HG02840 (cell line): ENCODE results near the gene GRAP2.

Source experiments
- ATAC-seq: cut with Tn5 transposase; IDR thresholded peaks from one replicate; pipeline ENCODE4 v1.9.1; 2021; ENCODE audit warnings: mild to moderate bottlenecking, moderate library complexity, moderate number of reproducible peaks; ENCODE audit not compliant: unreplicated experiment, low FRiP score

GRAP2 gene

GRCh38 chr22:39920134-39920743 is 19.4 kb downstream of the GRAP2 start:
- ATAC-seq, result no peak

GRCh38 chr22:39923696-39924095 is 22.8 kb downstream of the GRAP2 start:
- ATAC-seq, result no peak

- no peak for ATAC-seq
Observed at GRCh38 chr22:39924286-39924685, 23.4 kb downstream of the GRAP2 start.

GRCh38 chr22:39925273-39925672 is 24.4 kb downstream of the GRAP2 start:
- no peak for ATAC-seq

- ATAC-seq, result no peak
Observed at GRCh38 chr22:39925909-39926679, 25.2 kb downstream of the GRAP2 start.

GRCh38 chr22:39926753-39927152 is 25.9 kb downstream of the GRAP2 start:
- no peak for ATAC-seq

GRCh38 chr22:39927544-39927943 is 26.7 kb downstream of the GRAP2 start:
- no peak for ATAC-seq

- no peak for ATAC-seq
Observed at GRCh38 chr22:39928536-39929520, 27.9 kb downstream of the GRAP2 start.

GRCh38 chr22:39931251-39931650 is 30.4 kb downstream of the GRAP2 start:
- no peak for ATAC-seq

- no peak for ATAC-seq
Observed at GRCh38 chr22:39932166-39932565, 31.3 kb downstream of the GRAP2 start.

GRCh38 chr22:39932918-39933649 is 32.2 kb downstream of the GRAP2 start:
- no peak for ATAC-seq

- ATAC-seq, result no peak
Observed at GRCh38 chr22:39933741-39934140, 32.9 kb downstream of the GRAP2 start.

- ATAC-seq, result no peak
Observed at GRCh38 chr22:39935116-39935515, 34.2 kb downstream of the GRAP2 start.

- ATAC-seq, result no peak
Observed at GRCh38 chr22:39935612-39936011, 34.7 kb downstream of the GRAP2 start.

- no peak for ATAC-seq
Observed at GRCh38 chr22:39936523-39937145, 35.8 kb downstream of the GRAP2 start.

GRCh38 chr22:39937906-39938305 is 37.0 kb downstream of the GRAP2 start:
- ATAC-seq, result no peak

GRCh38 chr22:39938509-39939111 is 37.7 kb downstream of the GRAP2 start:
- ATAC-seq, result no peak

- ATAC-seq, result no peak
Observed at GRCh38 chr22:39939830-39940229, 38.9 kb downstream of the GRAP2 start.

GRCh38 chr22:39940757-39941305 is 39.9 kb downstream of the GRAP2 start:
- ATAC-seq, result no peak
